Stimulated activated CD4-positive, alpha-beta T cell treated with anti-CD3 and anti-CD28 coated beads, Interleukin-15, amount 100 ng/mL, for 48 hours (primary cell): Measurements from ENCODE around the gene CABP5.
"Not testable (repeated sequence)": the region's sequence is repeated elsewhere in the genome, so short reads cannot be mapped to it uniquely, and the experiment has no call there.

Experiments
- DNase-seq, 2 donors: peaks; one replicate each; pipeline ENCODE4 v3.0.0-alpha.2; 2020; ENCODE audit warnings: low read depth in 2 of 2

CABP5 gene

GRCh38 chr19:48043675-48044258 is at the start of gene CABP5:
TSS of gene CABP5 (minus strand) at chr19:48044079. CDS start at chr19:48043922, 157 bp downstream.
- no peak for DNase-seq

DNA sequence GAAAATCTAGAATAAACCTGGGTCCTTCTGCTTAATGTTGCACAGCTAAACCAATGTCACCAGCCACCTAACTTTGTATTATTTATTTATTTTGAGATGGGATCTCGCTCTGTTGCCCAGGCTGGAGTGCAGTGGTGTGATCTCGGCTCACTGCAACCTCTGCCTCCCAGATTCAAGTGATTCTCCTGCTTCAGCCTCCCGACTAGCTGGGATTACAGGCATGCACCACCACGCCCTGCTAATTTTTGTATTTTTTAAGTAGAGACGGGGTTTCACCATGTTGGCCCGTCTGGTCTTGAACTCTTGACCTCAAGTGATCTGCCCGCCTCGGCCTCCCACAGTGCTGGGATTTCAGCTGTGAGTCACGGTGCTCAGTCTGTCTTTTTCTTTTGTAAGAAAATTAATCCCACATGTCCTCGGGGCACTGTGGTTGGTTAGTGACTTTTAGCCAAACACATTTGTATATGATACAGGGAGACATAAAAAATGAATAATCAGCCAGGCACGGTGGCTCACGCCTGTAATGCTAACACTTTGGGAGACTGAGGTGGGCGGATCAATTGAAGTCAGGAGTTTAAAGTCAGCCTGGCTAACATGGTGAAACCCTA is 47.3 kb upstream of the CABP5 start:
- DNase-seq: not testable (repeated sequence)

DNA sequence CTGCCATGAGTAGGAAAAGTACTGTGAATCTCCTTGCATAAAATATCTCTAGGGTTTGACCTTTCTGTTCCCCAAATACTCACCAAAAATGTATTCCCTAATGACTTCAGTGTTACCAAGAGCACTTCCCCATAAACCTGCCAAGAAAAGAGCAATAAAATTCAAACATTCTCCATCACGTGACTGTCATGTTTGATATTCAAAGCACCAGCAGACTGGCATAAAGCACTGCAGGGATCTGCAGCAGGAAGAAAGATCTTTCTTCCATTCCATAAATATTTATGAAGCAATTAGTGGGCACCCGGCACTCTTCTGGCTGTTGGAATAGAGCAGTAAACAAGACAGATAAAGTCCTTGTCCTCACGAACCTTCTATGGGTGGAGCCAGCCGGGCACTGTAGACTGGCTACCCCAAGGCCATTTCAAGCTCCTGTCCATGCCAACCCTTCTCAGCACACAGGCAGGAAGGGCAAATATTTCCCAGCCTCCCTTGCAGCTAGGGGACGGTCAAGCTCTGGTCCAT is 46.5 kb upstream of the CABP5 start:
- no peak for DNase-seq

- DNase-seq: not testable (repeated sequence)
Measured at GRCh38 chr19:48088991-48089390, 45.1 kb upstream of the CABP5 start.

DNA sequence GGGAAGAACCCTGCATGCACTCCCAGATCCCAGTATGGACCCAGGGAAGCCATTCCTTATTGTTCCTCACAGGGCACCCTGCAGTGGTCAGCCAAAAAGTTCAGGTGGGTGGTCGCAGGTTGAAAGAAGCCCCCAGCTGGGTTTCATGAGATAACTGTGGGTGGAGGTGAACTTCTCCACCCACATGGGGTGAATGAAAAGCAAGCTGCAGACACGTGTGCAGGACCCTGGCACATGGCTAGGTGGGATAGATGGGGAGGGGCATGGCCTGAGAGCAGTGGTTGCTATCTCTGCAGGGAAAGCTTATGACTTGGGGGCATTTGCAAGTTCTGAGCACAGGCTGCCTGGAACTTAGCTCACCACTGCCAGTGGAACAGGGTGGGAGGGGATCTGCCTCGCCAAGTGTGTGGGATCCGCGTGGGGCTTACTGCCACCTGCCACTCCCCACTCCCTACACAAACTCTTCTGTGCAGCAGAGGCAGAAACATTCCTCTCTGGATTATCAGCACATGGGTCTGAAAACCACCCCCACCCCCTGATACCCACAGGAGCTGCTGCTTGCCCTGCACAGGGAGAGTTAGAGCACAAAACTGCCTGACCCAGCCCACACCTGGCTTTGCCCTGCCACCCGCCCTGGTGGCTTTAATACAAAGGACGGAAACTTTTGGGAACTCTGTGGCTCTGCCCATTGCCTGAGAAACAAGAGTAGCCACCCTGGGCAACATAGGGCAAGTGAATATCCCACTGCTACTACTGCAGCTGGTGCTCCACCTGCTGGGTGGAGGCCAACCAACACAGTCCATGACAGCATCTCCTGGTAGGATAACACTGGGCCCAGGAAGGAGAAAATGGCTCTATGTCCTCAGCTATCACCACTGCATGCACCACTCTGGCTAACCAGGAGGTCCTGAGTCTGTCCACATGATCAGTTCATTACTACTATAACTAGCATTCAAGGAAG is 42.3 kb upstream of the CABP5 start:
- DNase-seq: no peak

DNA sequence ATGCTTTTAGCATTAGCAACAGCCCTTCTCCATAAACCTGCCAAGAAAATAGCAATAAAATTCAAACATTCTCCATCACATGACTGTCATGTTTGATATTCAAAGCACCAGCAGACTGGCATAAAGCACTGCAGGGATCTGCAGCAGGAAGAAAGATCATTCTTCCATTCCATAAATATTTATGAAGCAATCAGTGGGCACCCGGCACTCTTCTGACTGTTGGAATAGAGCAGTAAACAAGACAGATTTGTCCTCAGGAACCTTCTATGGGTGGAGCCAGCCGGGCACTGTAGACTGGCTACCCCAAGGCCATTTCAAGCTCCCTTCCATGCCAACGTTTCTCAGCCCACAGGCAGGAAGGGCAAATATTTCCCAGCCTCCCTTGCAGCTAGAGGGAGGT is 41.2 kb upstream of the CABP5 start:
- no peak for DNase-seq

GRCh38 chr19:48081106-48081505 is 37.2 kb upstream of the CABP5 start:
- no peak for DNase-seq

- not testable (repeated sequence) for DNase-seq
Measured at GRCh38 chr19:48070177-48070769, 26.4 kb upstream of the CABP5 start.

DNA sequence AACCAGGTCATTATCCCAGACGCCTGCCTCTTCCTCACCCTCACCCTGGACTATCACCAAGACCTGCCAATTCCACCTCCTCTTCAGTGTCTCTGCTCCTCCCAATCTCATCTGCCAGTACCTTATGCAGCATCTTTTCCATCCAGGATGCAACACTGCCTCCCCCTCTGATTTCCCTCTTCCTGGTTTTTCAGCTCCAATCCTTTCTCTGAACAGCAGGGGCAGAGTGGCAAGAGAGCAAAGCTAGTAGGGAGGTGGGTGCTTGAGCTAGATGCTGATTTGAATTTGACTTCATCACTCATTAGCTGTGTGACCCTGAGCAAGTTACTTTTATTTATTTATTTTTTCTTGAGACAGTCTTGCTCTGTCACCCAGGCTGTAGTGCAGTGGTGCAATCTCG is 25.6 kb upstream of the CABP5 start:
- DNase-seq: no peak

GRCh38 chr19:48064509-48064908 is 20.6 kb upstream of the CABP5 start:
- no peak for DNase-seq

DNA sequence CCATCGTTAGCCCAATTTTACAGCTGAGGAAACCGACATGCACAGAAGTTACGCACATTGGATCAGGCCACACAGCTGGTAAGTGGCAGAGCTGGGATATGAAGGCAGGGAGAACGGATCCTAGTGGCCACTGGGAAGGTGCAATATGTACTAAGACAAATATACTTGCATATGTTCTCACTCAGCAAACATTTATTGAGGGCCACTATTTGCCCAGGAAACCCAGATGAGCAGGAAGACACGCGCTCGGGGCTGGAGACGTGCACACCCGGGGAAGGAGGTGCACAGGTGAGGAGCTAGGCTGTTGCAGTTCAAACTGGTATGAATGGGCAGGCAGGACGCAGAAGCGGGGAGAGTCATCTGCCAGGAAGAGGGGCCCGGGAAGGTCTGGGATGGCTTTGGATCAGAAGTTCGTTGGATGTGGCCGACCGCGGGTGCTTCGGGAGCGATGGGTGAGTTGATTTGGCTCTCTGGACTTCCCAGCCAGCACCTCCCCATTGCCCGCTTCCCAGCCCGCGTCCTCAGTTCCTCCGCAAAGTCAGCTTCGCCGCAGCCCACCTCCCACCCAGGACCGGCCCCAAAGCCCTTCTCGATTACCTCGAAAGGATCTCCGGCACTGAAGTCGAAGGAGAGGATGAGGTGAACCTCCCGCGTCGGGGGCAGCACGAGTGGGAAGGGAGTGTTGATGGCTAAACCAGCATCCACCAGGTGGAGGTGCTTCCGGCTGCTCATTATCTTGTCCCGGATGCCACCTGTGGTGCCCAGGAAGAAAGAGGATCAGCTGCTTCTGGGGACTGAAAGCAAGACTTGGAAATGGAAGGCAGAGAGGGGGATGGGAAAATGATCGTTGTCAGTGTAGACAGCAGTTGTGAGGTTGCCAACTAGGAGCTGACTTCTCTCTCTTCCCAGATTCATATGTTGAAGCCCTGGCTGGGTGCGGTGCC is 17.8 kb upstream of the CABP5 start:
- DNase-seq: no peak

DNA sequence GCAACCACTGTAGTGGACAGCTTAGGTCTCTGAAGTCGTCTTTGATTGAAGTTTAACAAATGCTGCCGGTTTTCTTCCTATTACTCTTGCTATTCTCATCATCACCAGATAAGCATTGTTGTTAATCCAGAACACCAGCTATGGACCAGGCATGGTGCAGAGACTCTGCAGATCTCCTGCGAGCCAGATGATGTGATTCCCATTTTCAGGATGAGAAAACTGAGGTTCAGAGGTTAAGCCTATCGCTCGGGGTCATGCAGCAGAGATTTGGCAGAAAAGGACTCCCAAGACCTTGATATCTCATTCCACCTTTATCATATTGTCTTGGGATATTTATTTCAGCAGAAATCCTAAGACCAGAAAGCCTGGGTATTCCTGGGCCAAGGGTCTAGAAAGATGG is 16.5 kb upstream of the CABP5 start:
- no peak for DNase-seq

- no peak for DNase-seq
Measured at GRCh38 chr19:48059331-48059730, 15.5 kb upstream of the CABP5 start.

- no peak for DNase-seq
Measured at GRCh38 chr19:48053856-48054255, 10.0 kb upstream of the CABP5 start.

GRCh38 chr19:48053076-48053475 is 9.2 kb upstream of the CABP5 start:
- DNase-seq: no peak

DNA sequence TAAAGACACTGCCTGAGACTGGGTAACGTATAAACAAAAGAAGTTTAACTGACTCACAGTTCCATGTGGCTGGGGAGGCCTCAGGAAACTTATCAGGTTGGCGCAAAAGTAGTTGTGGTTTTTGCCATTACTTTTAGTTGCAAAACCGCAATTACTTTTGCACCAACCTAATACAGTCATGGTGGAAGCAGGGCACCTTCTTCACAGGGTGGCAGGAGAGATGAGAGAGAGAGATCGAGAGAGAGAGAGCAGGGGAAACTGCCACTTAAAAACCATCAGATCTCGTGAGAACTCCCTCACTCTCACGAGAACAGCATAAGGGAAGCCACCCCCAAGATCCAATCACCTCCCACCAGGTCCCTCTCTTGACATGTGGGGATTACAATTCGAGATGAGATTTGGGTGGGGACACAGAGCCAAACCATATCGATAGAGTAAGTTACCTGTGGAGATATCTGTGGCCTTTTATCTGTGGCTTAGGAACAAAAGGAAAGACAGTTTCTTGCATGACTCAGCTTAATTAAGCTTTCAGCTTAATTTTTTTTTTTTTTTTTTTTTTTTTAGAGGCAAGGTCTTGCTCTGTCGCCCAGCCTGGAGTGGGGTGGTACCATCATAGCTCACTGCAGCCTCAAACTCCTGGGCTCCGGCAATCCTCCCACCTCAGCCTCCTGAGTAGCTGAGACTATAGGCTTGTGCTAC is 7.6 kb upstream of the CABP5 start:
- DNase-seq: no peak

DNA sequence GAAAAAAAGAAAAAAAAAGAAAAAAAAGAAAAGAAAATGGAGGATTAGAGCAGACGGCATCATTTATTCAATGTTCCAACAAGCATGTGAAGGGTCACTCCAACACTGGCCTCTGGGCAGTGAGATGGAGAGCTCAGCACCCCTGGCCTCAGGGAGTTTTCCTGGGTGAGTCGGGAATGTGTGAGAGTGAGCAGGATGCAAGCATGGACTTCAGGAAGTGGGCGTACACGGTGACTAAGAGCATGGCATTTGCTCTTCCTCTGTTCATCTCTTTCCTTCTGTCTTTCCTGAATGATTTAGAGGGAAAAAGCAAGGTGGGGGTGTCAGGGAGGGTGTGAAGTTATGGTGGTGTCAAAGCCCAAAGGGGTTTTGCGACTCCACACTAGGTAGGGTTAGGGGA is 682 bp upstream of the CABP5 start:
- no peak for DNase-seq

GRCh38 chr19:48041877-48042580 is 1.9 kb downstream of the CABP5 start:
- DNase-seq: no peak

GRCh38 chr19:48036765-48037164 is 7.1 kb downstream of the CABP5 start:
- DNase-seq: no peak

GRCh38 chr19:48033604-48034003 is 10.3 kb downstream of the CABP5 start:
- no peak for DNase-seq
